Activated T-cell treated with anti-CD3 and anti-CD28 coated beads for 1 hour (primary cell): ENCODE measurements around the gene CNTNAP2.

Experiments
- DNase-seq: peaks from one replicate; pipeline ENCODE4 v3.0.0-alpha.2; 2020; ENCODE audit warnings: low read depth

CNTNAP2 gene

GRCh38 chr7:146773506-146773905 lies 656.9 kb downstream of the CNTNAP2 start:
- no peak for DNase-seq

GRCh38 chr7:146781352-146782116 lies 664.9 kb downstream of the CNTNAP2 start:
- DNase-seq: no peak

DNA sequence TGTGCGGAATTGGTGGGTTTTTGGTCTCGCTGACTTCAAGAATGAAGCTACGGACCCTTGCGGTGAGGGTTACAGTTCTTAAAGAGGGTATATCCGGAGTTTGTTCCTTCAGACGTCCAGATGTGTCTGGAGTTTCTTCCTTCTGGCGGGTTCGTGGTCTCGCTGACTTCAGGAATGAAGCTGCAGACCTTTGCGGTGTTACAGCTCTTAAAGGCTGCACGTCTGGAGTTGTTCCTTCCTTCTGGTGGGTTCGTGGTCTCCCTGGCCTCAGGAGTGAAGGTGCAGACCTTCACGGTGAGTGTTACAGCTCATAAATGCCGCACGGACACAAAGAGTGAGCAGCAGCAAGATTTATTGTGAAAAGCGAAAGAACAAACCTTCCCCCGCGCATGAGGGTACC lies 670.7 kb downstream of the CNTNAP2 start:
- DNase-seq: no peak

DNA sequence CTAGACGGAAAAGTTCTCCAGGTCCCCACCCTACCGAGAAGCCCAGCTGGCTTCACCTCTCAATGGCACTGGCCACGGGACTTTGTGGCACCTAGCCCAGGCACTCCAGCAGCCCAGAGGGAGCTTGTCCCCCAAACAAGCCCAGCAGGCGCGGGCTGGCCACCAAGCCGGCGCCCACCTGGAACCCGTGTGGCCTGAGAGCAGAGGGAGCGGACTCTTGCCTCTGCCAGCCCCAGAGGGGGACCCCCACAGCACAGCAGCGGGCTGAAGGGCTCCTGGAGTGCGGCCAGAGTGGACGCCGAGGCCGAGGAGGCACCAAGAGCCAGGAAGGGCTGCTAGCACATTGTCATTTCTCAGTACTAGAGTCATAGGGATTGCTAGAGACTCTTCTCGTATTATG lies 671.4 kb downstream of the CNTNAP2 start:
- DNase-seq: no peak

DNA sequence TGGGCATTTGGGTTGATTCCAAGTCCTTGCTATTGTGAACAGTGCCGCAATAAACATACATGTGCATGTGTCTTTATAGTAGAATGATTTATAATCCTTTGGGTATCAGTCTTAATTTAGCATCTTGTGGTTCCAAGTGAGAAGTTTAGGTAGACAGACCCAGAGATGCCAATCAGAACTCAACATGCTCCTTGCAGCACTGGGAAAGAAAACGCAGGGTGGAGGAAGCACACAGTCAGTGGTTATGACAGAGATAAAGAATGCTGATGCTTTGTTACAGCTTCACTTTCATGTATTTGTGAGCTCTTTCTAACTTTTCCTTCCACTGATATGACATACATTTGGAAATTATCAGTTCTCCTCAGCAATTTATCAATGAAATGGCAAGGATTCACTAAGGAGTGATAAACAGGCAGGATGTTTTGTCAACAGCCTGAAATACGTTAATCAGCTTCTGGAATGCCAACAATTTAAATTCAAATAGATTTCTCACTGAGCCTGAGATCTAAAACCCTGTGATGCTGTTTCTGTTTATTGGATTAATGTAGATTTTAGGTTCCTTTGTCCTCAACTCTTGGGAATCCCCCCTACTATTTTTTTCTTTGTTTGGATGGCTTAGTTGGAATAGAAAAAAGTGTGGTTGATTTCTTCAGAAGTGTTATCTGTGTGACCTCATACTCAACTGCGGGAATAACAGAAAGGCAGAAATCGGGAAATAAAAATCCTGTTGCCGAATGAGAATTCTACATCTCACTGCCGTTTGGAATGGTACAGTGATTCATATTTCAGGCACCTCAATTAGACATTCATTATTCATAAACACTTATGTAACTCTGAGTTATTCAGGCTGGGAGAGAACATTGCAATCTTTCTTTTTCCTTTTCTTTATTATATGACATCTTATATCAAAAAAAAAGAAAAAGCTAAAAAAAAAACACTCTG lies 675.0 kb downstream of the CNTNAP2 start:
- no peak for DNase-seq

DNA sequence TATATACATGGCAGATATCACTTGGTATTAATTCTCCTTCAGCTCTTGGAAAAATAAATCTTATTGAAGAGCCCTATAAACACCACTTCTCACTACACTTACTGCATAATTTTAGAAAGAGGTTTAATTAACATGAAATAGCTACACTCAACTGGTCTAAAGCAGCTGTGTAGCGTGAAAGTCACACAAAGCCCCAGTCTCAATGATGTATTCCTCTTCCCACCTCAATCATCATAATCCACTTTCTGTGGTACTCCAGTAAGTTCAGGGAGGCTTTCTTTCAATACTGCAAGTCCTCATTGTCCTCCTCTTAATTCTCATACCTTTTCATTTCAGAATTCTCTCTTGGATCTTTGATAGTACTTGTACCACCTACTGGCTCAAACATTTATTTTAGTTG lies 688.0 kb downstream of the CNTNAP2 start:
- no peak for DNase-seq

DNA sequence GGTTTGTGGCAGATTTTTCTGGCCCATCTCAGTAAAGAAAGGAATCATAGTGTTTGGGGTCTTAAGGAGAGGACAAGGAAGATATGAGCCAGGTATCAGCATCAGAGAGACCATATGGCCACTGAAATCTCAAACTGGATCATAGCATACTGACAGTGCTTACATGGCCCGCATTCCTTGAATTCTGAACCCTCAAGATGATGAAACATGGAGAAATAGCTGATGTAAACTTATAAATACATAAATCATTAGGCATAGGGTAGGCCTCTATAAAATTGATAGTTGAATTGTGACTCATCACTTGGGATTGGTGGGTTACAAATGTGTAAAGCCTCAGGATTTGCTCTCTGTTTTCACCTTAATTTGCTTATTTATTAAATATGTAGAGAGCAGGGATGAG lies 688.5 kb downstream of the CNTNAP2 start:
- DNase-seq: no peak

- no peak for DNase-seq
These were observed 709.7 kb downstream of the CNTNAP2 start for GRCh38 chr7:146826329-146826728.

DNA sequence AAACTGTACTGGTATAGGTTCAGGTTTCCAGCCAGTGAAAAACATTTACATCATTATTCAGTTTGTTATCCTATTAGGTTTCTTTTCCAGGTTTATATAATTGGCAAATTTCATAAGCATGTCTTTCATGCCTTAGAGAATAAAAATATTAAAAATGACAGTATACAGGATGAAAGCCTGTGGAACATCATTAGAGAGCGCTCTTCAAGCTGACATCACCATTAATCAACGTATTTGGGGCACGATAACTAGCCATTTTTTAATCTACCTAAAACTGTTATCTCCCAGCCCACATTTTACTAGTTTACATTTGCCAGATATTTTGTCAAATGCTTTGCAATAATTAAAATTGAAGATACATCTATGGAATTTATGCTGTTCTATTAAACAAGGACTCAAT lies 714.1 kb downstream of the CNTNAP2 start:
- DNase-seq: no peak

GRCh38 chr7:146831875-146832274 lies 715.3 kb downstream of the CNTNAP2 start:
- no peak for DNase-seq

- DNase-seq: no peak
These were observed 727.8 kb downstream of the CNTNAP2 start for GRCh38 chr7:146844405-146844804.

GRCh38 chr7:146858690-146859089 lies 742.1 kb downstream of the CNTNAP2 start:
- DNase-seq: no peak

DNA sequence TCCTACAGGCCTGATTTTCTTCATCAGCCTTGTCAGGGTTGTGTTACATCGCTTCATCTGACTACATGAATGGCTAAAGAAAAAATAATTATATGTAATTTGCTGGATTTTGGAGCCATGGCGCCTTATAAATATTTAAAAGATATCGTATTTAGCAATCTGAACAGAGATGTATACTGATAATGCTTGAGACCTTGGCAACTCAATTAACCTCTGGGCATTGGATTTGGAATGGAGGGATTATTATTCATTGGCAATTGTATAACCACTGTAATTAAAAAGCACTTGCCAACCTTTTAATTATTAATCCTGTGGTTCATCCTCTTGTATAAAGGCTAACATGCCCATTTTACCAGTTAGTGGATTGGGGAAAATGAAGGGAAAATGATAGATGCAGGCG lies 745.1 kb downstream of the CNTNAP2 start:
- no peak for DNase-seq

- no peak for DNase-seq
These were observed 745.8 kb downstream of the CNTNAP2 start for GRCh38 chr7:146862415-146862814.

- DNase-seq: no peak
These were observed 748.0 kb downstream of the CNTNAP2 start for GRCh38 chr7:146864644-146865043.

GRCh38 chr7:146865696-146866095 lies 749.1 kb downstream of the CNTNAP2 start:
- no peak for DNase-seq

GRCh38 chr7:146874722-146875121 lies 758.1 kb downstream of the CNTNAP2 start:
- DNase-seq: no peak

DNA sequence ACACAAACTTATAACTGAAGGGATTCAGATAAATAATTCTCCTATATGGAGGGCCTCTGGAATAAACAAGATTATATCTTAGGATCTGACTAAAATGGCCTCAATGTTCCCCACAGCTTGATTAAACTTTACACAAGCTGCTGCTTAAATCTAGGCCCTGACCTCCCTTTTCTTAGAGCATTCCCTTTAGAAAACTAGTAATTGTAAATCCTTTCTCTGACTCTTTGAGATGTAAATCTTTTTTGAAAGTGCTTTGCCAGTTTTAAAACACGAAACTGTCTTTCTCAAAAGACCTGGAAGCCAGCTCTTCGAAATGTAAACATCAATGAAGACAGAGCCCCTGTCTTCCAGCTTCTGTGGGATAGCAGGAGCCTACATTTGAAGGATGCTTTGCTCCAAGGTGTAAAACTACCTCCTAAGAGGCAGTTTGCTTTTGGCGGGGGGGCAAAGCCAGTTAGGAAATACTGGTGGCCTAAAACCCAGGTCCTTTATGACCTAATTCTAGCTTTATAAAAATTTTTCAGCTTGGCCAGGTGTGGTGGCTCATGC lies 758.7 kb downstream of the CNTNAP2 start:
- no peak for DNase-seq

GRCh38 chr7:146875981-146876380 lies 759.4 kb downstream of the CNTNAP2 start:
- no peak for DNase-seq

- no peak for DNase-seq
These were observed 759.8 kb downstream of the CNTNAP2 start for GRCh38 chr7:146876411-146876810.

DNA sequence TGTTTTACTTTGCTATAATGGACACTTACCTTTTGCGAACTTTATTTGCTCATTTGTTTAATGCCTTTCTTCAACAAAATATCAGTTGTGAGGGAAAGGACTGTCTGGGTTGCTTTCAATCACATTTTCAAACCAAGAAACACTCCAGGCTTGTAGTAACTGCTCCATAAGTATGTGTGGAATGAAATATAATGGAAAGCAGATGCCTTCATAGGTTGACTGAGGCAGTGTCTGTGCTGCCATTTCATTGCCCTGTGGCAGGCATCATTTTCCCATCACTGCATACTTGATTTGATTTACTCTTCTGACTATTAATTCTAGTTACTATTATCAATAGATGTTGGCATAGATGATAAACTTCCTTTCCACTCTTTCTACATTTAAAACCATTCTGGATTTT lies 762.3 kb downstream of the CNTNAP2 start:
- DNase-seq: no peak

- no peak for DNase-seq
These were observed 768.6 kb downstream of the CNTNAP2 start for GRCh38 chr7:146885231-146885630.
